ENCODE measurements around the gene DPYSL5.

GRCh38 chr2:26849056-26849999 is 1.4 kb downstream of the DPYSL5 start:
- TF ChIP-seq CTCF (IDR thresholded peaks at IDR 0.05) = no peak
- no peak for TF ChIP-seq POLR2A (IDR thresholded peaks at IDR 0.05)

All from right lobe of liver (tissue), 4 donors.